GM04503 (cell line): ENCODE measurements around the gene TMEM109.

Experiments used
- DNase-seq: peaks from one replicate; pipeline ENCODE4 v3.0.0-alpha.2; 2012; ENCODE audit warnings: low read depth

TMEM109 gene

GRCh38 chr11:60910281-60910687 lies 3.7 kb upstream of the TMEM109 start:
- no peak for DNase-seq

GRCh38 chr11:60910711-60911380 lies 3.1 kb upstream of the TMEM109 start:
- DNase-seq = no peak

- DNase-seq = no peak
Observed at GRCh38 chr11:60912223-60912850, 1.6 kb upstream of the TMEM109 start.

- no peak for DNase-seq
Observed at GRCh38 chr11:60912851-60913528, 968 bp upstream of the TMEM109 start.

GRCh38 chr11:60914633-60915247 lies 782 bp downstream of the TMEM109 start:
- DNase-seq = no peak

GRCh38 chr11:60915248-60915914 lies 1.4 kb downstream of the TMEM109 start:
- no peak for DNase-seq

- no peak for DNase-seq
Observed at GRCh38 chr11:60916669-60917206, 2.8 kb downstream of the TMEM109 start.

- DNase-seq = no peak
Observed at GRCh38 chr11:60917267-60917666, 3.3 kb downstream of the TMEM109 start.

- no peak for DNase-seq
Observed at GRCh38 chr11:60918251-60918938, 4.4 kb downstream of the TMEM109 start.

- no peak for DNase-seq
Observed at GRCh38 chr11:60918939-60919265, 4.9 kb downstream of the TMEM109 start.

- no peak for DNase-seq
Observed at GRCh38 chr11:60919320-60919719, 5.4 kb downstream of the TMEM109 start.

GRCh38 chr11:60919956-60920355 lies 6.0 kb downstream of the TMEM109 start:
- DNase-seq = no peak

- no peak for DNase-seq
Observed at GRCh38 chr11:60921259-60921658, 7.3 kb downstream of the TMEM109 start.

GRCh38 chr11:60921777-60922335 lies 7.9 kb downstream of the TMEM109 start:
- no peak for DNase-seq

GRCh38 chr11:60922906-60923305 lies 8.9 kb downstream of the TMEM109 start:
- no peak for DNase-seq

GRCh38 chr11:60923326-60923725 lies 9.4 kb downstream of the TMEM109 start:
- no peak for DNase-seq

GRCh38 chr11:60923800-60924109 lies 9.8 kb downstream of the TMEM109 start:
- no peak for DNase-seq

GRCh38 chr11:60924110-60924905 lies 10.3 kb downstream of the TMEM109 start, which contains the start of gene TMEM132A:
Gene TMEM132A (plus strand): TSS chr11:60924460. CDS start chr11:60924634, 174 bp downstream.
- DNase-seq = no peak

- DNase-seq = no peak
Observed at GRCh38 chr11:60924906-60925853, 11.2 kb downstream of the TMEM109 start.
